ENCODE results near the gene F5. TPM values are rescaled to one million over a fixed set of nuclear protein-coding genes. Genes with fewer than 3 reads are reported as not detected.

Gene F5
- 0.07 and 1.4 TPM in 2 replicates for polyA plus RNA-seq

DNA sequence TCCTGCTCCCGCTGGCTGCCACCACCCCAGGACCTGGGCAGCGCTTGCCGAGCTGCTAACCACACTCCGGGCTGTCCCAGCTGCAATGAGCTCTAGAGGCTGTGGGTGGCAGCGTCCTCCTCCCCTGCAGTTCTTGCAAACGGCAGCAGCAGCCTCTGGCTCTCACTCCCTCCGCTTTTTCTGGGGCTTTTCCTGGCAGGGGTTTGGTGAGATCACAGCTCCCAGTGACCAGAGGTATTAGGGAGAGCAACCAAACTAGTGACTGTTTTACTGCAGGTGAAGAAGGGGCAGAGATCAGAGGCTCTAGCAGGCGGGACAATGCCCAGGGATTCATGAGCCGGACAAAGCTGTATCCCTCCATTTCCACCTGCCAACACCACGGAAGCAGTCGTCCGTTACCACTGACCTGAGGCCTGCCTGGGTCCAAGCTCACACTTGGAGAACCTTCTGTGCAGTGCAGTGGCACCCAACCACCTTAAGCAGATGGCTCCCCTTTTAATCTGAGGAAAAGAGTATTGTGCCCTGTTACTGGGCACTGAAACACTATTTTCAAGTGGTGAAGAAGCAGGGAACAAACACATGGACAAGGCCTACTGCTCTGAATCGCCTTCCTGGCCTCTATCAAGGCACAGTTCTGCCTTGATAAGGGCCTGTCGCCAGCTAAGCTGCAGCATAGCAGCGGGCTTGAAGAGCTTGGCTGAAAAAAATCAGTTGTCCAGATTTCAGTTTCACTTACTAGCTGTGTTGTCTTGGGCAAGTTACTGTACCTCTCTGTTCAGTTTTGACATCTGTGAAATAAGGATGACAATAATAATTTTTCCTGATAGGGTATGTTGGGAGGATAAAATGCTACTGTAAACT lies at the start of gene F5:
Gene F5 (minus strand): TSS at position 87 of the 861 bp plus-strand sequence. CDS start 95 bp downstream, outside the sequence.

GRCh38 chr1:169630006-169630405 lies 43.7 kb upstream of the F5 start, which contains the start of gene SELP:
TSS of gene SELP (minus strand) at chr1:169630124. CDS start at chr1:169630074, 50 bp downstream.

DNA sequence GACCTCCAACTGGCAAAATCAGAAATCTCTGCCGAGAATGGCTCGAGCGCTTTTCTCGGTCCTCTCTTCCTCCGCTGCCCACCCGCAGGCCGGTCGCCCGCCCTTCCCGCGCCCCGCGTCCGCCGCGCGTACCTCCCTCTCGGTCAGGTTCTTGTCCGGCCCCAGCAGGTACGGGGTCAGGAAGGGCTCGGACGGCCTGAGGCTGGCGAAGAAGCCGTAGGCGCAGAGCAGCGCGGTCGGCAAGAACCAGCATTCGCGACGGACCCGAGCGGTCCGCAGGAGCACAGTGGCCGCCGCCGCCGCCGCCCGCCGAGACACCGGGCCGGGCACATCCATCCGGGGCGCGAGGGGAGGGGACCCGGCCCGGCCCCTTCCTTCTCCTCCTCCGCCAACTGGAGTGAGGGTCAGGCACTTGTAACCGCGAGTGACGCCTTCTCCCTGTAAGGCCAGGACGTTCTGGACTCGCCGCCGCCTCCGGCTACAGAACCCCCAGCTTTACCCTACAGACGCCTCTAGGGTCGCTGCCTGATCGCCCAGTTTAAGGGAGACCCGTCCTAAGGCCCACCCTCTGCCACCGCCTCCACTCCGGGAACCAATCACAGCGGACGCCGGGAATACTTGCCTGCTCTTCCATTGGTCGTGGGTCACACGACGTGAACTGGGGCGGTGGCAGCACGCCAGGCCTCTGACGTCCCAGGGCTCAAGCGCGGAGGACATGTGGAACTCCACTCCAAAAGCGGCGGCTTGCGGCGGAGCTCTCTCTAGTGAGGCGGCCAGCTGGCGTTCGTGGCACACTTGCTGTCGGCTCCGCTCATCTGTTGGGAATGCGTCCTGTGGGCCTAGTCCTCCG lies 100.6 kb downstream of the F5 start, which contains the start of gene SLC19A2:
Gene SLC19A2 (minus strand): TSS at position 514 of the 850 bp plus-strand sequence. CDS start 178 bp downstream, at position 336.

Other genes with a start within 250 kb of the F5 start
- gene NME7, start 218.7 kb downstream of the F5 start, polyA plus RNA-seq, result 1,003 and 1,505 TPM in 2 replicates
- gene BLZF1, start 218.3 kb downstream of the F5 start, polyA plus RNA-seq, result 25.2 and 36.1 TPM in 2 replicates
- 13.1 and 16.6 TPM in 2 replicates for gene CCDC181, start 159.0 kb downstream of the F5 start, polyA plus RNA-seq
- 62.1 and 67.6 TPM in 2 replicates for gene SLC19A2, start 100.5 kb downstream of the F5 start, polyA plus RNA-seq
- not detected in 2 replicates for gene SELP, start 43.6 kb upstream of the F5 start, polyA plus RNA-seq
- not detected in 2 replicates for gene SELL, start 125.1 kb upstream of the F5 start, polyA plus RNA-seq
- gene SELE, start 147.6 kb upstream of the F5 start, polyA plus RNA-seq, result not detected in 2 replicates
- gene METTL18, start 208.4 kb upstream of the F5 start, polyA plus RNA-seq, result 9.6 and 24.4 TPM in 2 replicates

Data from Purkinje cell (primary cell).